K562 (cell line): Measurements from ENCODE around the gene COPS8.

ENCODE experiments used
- CCNT2 ChIP-seq: IDR thresholded peaks from 2 replicates; pipeline ENCODE4 v1.6.1; 2011; ENCODE audit warnings: borderline replicate concordance, low read depth, mild to moderate bottlenecking, moderate library complexity, mixed read lengths, low read length; ENCODE audit not compliant: insufficient read length; ENCODE audit errors: extremely low read depth
- CHD2 ChIP-seq: IDR thresholded peaks from 2 replicates; pipeline ENCODE4 v1.6.1; 2011; ENCODE audit warnings: low read depth, low read length
- FOXP1 ChIP-seq: sonication (generic); formaldehyde crosslinking; IDR thresholded peaks from 2 replicates; pipeline ENCODE4 v1.8.0; 2022; ENCODE audit warnings: mild to moderate bottlenecking, missing genetic modification reagents
- IRF2 ChIP-seq: sonication (generic); formaldehyde crosslinking; IDR thresholded peaks from 2 replicates; pipeline ENCODE4 v1.8.1; 2022; ENCODE audit warnings: mild to moderate bottlenecking, missing genetic modification reagents
- MAZ ChIP-seq, 2 experiments: fragments of 450-650 bp in 1 of 2; sonication (generic) in 1 of 2; formaldehyde crosslinking; IDR thresholded peaks in 1 of 2; conservative IDR thresholded peaks in 1 of 2; 2 replicates each; pipeline versions ENCODE4 v1.4.0 to v1.5.0; 2020; ENCODE audit warnings: mild to moderate bottlenecking in 1 of 2, missing genetic modification reagents in 1 of 2
- NKRF ChIP-seq: fragments of 450-650 bp; IDR thresholded peaks from 2 replicates; pipeline ENCODE4 v1.6.1; 2016; ENCODE audit warnings: borderline replicate concordance
- POLR2A ChIP-seq: fragments of 450-650 bp; conservative IDR thresholded peaks from 2 replicates; pipeline ENCODE4 v1.6.1; 2016
- SIN3A ChIP-seq, 2 experiments: fragments of 150-350 bp in 1 of 2; IDR thresholded peaks; 2 replicates each; pipeline ENCODE4 v1.6.1; 2011 to 2016; ENCODE audit warnings: borderline replicate concordance in 2 of 2, low read depth in 2 of 2, low read length in 2 of 2, mild to moderate bottlenecking in 2 of 2, moderate library complexity in 2 of 2; ENCODE audit not compliant: control insufficient read depth in 1 of 2
- STAT5B ChIP-seq: fragments of 250-450 bp; sonication (Bioruptor Pico); IDR thresholded peaks from 2 replicates; pipeline ENCODE4 v1.8.0; 2021; ENCODE audit warnings: mild to moderate bottlenecking, inconsistent platforms
- ZC3H11A ChIP-seq: IDR thresholded peaks from 2 replicates; pipeline ENCODE4 v1.6.1; 2012; ENCODE audit warnings: low read depth, low read length, improper control_type of control experiment
- ZNF431 ChIP-seq: sonication (generic); formaldehyde crosslinking; IDR thresholded peaks from 2 replicates; pipeline ENCODE4 v1.8.0; 2022; ENCODE audit warnings: mild to moderate bottlenecking, missing genetic modification reagents
- TF ChIP-seq, protein P1 (sequence below): fragments of 250-450 bp; sonication (Bioruptor Pico); IDR thresholded peaks from 2 replicates; pipeline ENCODE4 v1.5.0; 2021
- TF ChIP-seq, protein P2 (sequence below), 3 experiments: IDR thresholded peaks in 2 of 3; conservative IDR thresholded peaks in 1 of 3; 2 replicates each; pipeline ENCODE4 v1.5.1; 2011 to 2012; ENCODE audit warnings: low read length in 3 of 3, mild to moderate bottlenecking in 3 of 3, control low read depth in 2 of 3, improper control_type of control experiment in 1 of 3, inconsistent platforms in 1 of 3, low read depth in 1 of 3, mixed read lengths in 1 of 3, moderate library complexity in 1 of 3; ENCODE audit not compliant: insufficient read depth in 2 of 3
- TF ChIP-seq, protein P3 (sequence below): sonication (generic); formaldehyde crosslinking; IDR thresholded peaks from 2 replicates; pipeline ENCODE4 v1.8.0; 2022; ENCODE audit warnings: mild to moderate bottlenecking, low read depth, missing genetic modification reagents

DNA sequence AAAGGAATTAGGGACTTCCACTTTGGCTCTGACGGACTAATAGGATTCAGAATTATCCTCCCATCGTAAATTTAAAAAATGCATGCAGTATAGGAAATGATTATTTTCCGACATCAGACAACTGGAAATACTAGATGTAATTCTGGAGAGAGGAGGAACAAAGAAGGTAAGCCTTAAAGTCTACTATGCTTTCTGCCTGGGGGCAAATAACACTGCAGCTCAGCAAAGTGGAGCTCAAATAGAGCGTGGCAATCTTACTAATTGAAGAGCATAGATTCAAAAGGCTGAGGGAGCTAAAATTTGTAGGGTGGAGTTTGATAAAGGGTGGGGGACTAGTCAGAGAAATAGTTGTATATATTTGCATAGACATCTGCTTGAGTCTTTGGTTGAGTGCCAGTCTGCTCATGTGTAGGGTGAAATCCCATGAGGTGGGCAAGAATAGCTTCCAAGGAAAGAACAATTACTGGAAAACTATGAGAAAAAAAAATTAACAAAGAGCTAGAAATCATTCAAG is 23.8 kb downstream of the COPS8 start:
- TF ChIP-seq, protein P1, sequence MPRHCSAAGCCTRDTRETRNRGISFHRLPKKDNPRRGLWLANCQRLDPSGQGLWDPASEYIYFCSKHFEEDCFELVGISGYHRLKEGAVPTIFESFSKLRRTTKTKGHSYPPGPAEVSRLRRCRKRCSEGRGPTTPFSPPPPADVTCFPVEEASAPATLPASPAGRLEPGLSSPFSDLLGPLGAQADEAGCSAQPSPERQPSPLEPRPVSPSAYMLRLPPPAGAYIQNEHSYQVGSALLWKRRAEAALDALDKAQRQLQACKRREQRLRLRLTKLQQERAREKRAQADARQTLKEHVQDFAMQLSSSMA (CRISPR knock-in tag), result no peak
- TF ChIP-seq ZNF431 (CRISPR knock-in tag) (no peak), IRF2 (CRISPR knock-in tag) (no peak), MAZ (CRISPR knock-in tag; conservative IDR thresholded peaks at IDR 0.05 in 1 of 2, IDR thresholded peaks at IDR 0.05 in 1 of 2) (no peak), FOXP1 (CRISPR knock-in tag) (no peak), POLR2A (no peak), CHD2 (no peak), ZC3H11A (no peak), NKRF (no peak), SIN3A (IDR thresholded peaks at IDR 0.05; ENCODE audit: borderline replicate concordance in 2 of 2, control insufficient read depth in 1 of 2, low read depth in 2 of 2, low read length in 2 of 2) (no peak), STAT5B (no peak), CCNT2 (no peak)
- TF ChIP-seq, protein P2, sequence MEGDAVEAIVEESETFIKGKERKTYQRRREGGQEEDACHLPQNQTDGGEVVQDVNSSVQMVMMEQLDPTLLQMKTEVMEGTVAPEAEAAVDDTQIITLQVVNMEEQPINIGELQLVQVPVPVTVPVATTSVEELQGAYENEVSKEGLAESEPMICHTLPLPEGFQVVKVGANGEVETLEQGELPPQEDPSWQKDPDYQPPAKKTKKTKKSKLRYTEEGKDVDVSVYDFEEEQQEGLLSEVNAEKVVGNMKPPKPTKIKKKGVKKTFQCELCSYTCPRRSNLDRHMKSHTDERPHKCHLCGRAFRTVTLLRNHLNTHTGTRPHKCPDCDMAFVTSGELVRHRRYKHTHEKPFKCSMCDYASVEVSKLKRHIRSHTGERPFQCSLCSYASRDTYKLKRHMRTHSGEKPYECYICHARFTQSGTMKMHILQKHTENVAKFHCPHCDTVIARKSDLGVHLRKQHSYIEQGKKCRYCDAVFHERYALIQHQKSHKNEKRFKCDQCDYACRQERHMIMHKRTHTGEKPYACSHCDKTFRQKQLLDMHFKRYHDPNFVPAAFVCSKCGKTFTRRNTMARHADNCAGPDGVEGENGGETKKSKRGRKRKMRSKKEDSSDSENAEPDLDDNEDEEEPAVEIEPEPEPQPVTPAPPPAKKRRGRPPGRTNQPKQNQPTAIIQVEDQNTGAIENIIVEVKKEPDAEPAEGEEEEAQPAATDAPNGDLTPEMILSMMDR (IDR thresholded peaks at IDR 0.05 in 2 of 3, conservative IDR thresholded peaks at IDR 0.05 in 1 of 3; ENCODE audit: insufficient read depth in 2 of 3, low read depth in 1 of 3, low read length in 3 of 3), result no peak
- TF ChIP-seq, protein P3, sequence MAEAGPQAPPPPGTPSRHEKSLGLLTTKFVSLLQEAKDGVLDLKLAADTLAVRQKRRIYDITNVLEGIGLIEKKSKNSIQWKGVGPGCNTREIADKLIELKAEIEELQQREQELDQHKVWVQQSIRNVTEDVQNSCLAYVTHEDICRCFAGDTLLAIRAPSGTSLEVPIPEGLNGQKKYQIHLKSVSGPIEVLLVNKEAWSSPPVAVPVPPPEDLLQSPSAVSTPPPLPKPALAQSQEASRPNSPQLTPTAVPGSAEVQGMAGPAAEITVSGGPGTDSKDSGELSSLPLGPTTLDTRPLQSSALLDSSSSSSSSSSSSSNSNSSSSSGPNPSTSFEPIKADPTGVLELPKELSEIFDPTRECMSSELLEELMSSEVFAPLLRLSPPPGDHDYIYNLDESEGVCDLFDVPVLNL (CRISPR knock-in tag), result no peak
